K562 (cell line): Measurements from ENCODE around the gene CLDN25. TPM values are rescaled to one million over a fixed set of nuclear protein-coding genes. Genes with fewer than 3 reads are reported as not detected.

ENCODE experiments used
- CEBPG ChIP-seq, 3 experiments: fragments of 200-800 bp in 1 of 3; sonication (Bioruptor generic) in 1 of 3; sonication (generic) in 1 of 3; formaldehyde crosslinking in 1 of 3; IDR thresholded peaks in 2 of 3; conservative IDR thresholded peaks in 1 of 3; 2 replicates each; pipeline versions ENCODE4 v1.6.1 to v1.8.0; 2016 to 2022; ENCODE audit warnings: missing compliant biosample characterization in 2 of 3, missing genetic modification characterization in 2 of 3, mild to moderate bottlenecking in 1 of 3, missing genetic modification reagents in 1 of 3
- CHD4 ChIP-seq: fragments of 200-600 bp; sonication (generic); IDR thresholded peaks from 3 replicates; pipeline ENCODE4 v1.6.1; 2012; ENCODE audit warnings: low read depth, mild to moderate bottlenecking, mixed read lengths, low read length, inconsistent platforms; ENCODE audit not compliant: insufficient read depth, insufficient replicate concordance, poor library complexity, severe bottlenecking
- CTBP1 ChIP-seq: fragments of 450-650 bp; IDR thresholded peaks from 2 replicates; pipeline ENCODE4 v1.6.1; 2016; ENCODE audit warnings: borderline replicate concordance
- DIDO1 ChIP-seq: fragments of 450-650 bp; IDR thresholded peaks from 2 replicates; pipeline ENCODE4 v1.6.1; 2016; ENCODE audit warnings: low read depth, missing biosample characterization, missing genetic modification characterization
- FOXP1 ChIP-seq: sonication (generic); formaldehyde crosslinking; IDR thresholded peaks from 2 replicates; pipeline ENCODE4 v1.8.0; 2022; ENCODE audit warnings: mild to moderate bottlenecking, missing genetic modification reagents
- MEF2D ChIP-seq: conservative IDR thresholded peaks from 2 replicates; pipeline ENCODE4 v1.6.1; 2016; ENCODE audit warnings: low read depth, missing genetic modification characterization, missing compliant biosample characterization
- NR1H2 ChIP-seq: sonication (generic); formaldehyde crosslinking; IDR thresholded peaks from 2 replicates; pipeline ENCODE4 v1.4.0; 2020; ENCODE audit warnings: mild to moderate bottlenecking, missing genetic modification reagents
- PRMT5 ChIP-seq: sonication (generic); formaldehyde crosslinking; IDR thresholded peaks from 2 replicates; pipeline ENCODE4 v1.5.0; 2020; ENCODE audit warnings: missing genetic modification reagents
- PYGO2 ChIP-seq: fragments of 450-650 bp; IDR thresholded peaks from 2 replicates; pipeline ENCODE4 v1.6.1; 2016; ENCODE audit warnings: mild to moderate bottlenecking, missing genetic modification characterization, moderate library complexity, missing compliant biosample characterization
- RCOR1 ChIP-seq, 2 experiments: IDR thresholded peaks; 2 replicates each; pipeline ENCODE4 v1.6.1; 2012; ENCODE audit warnings: low read depth in 2 of 2, low read length in 2 of 2, borderline replicate concordance in 1 of 2, improper control_type of control experiment in 1 of 2
- SAFB ChIP-seq: fragments of 200-400 bp; formaldehyde crosslinking; IDR thresholded peaks from 2 replicates; pipeline ENCODE4 v1.6.1; 2017; ENCODE audit warnings: low read depth, low read length, borderline replicate concordance
- TBL1XR1 ChIP-seq, 2 experiments: IDR thresholded peaks; 2 replicates each; pipeline ENCODE4 v1.6.1; 2012; ENCODE audit warnings: improper control_type of control experiment in 2 of 2, low read length in 2 of 2, mild to moderate bottlenecking in 1 of 2
- TEAD4 ChIP-seq, 2 experiments: sonication (generic) in 1 of 2; formaldehyde crosslinking in 1 of 2; IDR thresholded peaks; 2 replicates each; pipeline versions ENCODE4 v1.6.1 to v1.8.0; 2012 to 2022; ENCODE audit warnings: borderline replicate concordance in 1 of 2, inconsistent platforms in 1 of 2, low read length in 1 of 2, mild to moderate bottlenecking in 1 of 2, missing genetic modification reagents in 1 of 2
- TFAM ChIP-seq: fragments of 250-450 bp; sonication (Bioruptor Pico); conservative IDR thresholded peaks from 2 replicates; pipeline ENCODE4 v1.5.0; 2021; ENCODE audit warnings: mild to moderate bottlenecking, moderate library complexity
- polyA plus RNA-seq, 8 experiments: library from polyadenylated mRNA; depleted of rRNA in 4 of 8; stranded (reverse) in 5 of 8; unstranded in 3 of 8; fragments of >200 nt; fragmentation: Nextera tagmentation in 2 of 8; fragmentation: Illumina TruSeq in 1 of 8; extraction: Ambion mirVana in 2 of 8; extraction: Trizol in 1 of 8; gene quantifications; 2 replicates each; pipeline versions ENCODE4 v1.2.1 to v1.2.3, GENCODE V29; 2011 to 2014; ENCODE audit warnings: inconsistent platforms in 1 of 8, missing spikeins in 1 of 8
- total RNA-seq, 7 experiments: library from RNA; depleted of rRNA in 6 of 7; stranded (reverse); fragments of >200 nt in 6 of 7; fragmentation: Illumina TruSeq in 2 of 7; extraction: Trizol in 2 of 7; gene quantifications; 2 replicates each; pipeline versions ENCODE4 v1.2.1 to v1.2.3, GENCODE V29; 2011 to 2021; ENCODE audit warnings: low replicate concordance in 1 of 7
- TF ChIP-seq, protein P1 (sequence below): sonication (generic); formaldehyde crosslinking; IDR thresholded peaks from 2 replicates; pipeline ENCODE4 v1.5.0; 2020; ENCODE audit warnings: missing genetic modification reagents
- TF ChIP-seq, protein P2 (sequence below): fragments of 250-450 bp; sonication (Bioruptor Pico); IDR thresholded peaks from 2 replicates; pipeline ENCODE4 v1.5.0; 2020; ENCODE audit warnings: mild to moderate bottlenecking, borderline replicate concordance
- TF ChIP-seq, protein P3 (sequence below): fragments of 450-650 bp; formaldehyde crosslinking; IDR thresholded peaks from 2 replicates; pipeline ENCODE4 v1.4.0; 2020; ENCODE audit warnings: mild to moderate bottlenecking, moderate library complexity
- TF ChIP-seq, protein P4 (sequence below): fragments of 250-450 bp; sonication (Bioruptor Pico); IDR thresholded peaks from 2 replicates; pipeline ENCODE4 v1.4.0; 2020; ENCODE audit warnings: mild to moderate bottlenecking
- TF ChIP-seq, protein P5 (sequence below): sonication (generic); formaldehyde crosslinking; IDR thresholded peaks from 2 replicates; pipeline ENCODE4 v1.9.0; 2022; ENCODE audit warnings: mild to moderate bottlenecking, missing genetic modification reagents

CLDN25 gene
- total and polyA plus RNA-seq, 9 of the 15 experiments (the other 6 are each of a cell fraction or from before 2014, with no cell fraction given) = not detected

DNA sequence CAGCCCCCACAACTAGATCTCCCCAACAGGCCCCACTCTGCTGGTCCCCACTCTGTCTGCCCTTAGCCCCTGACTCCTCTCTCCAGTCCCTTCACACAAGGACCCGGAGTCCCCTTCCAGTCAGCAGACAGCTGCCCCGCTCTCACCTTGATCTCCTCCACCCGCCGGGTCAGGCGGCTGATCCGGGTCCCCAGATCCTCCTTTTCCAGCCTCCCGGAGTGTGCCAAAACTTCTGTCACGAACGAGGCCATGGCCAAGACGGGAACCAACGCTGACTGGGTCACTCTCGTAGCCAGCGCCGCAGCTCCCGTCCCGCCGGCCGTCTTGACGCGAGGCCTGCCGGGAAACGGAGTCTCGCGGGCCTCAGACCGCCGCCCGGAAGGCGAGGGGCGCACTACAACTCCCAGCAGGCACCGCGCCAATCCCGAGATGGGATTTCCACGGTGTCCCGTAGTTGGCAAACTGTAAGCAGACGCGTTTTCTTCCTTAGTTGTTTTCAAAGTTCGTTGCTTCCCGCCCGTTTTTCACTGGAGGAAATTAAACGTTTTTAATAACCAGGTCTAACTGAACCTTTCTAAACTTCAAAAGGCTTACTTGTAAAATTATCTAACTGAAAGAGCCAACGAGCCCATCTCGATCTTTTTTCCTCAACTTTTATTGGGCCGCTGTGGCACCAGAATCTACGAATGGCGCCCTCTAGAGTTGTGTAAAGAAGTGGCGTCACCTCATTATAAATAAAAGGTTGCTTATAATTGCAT, 6.0 kb upstream of the CLDN25 start, which contains the start of gene ZW10 (continued):
- TF ChIP-seq, protein P1, sequence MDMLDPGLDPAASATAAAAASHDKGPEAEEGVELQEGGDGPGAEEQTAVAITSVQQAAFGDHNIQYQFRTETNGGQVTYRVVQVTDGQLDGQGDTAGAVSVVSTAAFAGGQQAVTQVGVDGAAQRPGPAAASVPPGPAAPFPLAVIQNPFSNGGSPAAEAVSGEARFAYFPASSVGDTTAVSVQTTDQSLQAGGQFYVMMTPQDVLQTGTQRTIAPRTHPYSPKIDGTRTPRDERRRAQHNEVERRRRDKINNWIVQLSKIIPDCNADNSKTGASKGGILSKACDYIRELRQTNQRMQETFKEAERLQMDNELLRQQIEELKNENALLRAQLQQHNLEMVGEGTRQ (CRISPR knock-in tag) = no peak
- TF ChIP-seq MEF2D (tag) (no peak), RCOR1 (IDR thresholded peaks at IDR 0.05; ENCODE audit: borderline replicate concordance in 1 of 2, low read depth in 2 of 2, low read length in 2 of 2) (peak in 1 of 2 experiments; percentile 45; a peak in 2 of 4 replicates), DIDO1 (tag) (peak; percentile 73; the same call in 1 of the 2 replicates), CHD4 (no peak), PYGO2 (tag) (no peak), CTBP1 (no peak; the same call in 1 of the 2 replicates), FOXP1 (no peak), PRMT5 (CRISPR knock-in tag) (no peak), CEBPG (CRISPR knock-in tag; IDR thresholded peaks at IDR 0.05) (no peak; the same call in 1 of the 2 replicates), CEBPG (tag; conservative IDR thresholded peaks at IDR 0.05 in 1 of 2, IDR thresholded peaks at IDR 0.05 in 1 of 2) (no peak; a peak in 2 of 4 replicates), TEAD4 (IDR thresholded peaks at IDR 0.05; ENCODE audit: low read length) (0 out of 2 replicates have a peak, but pooled peaks have one; percentile 15), TEAD4 (CRISPR knock-in tag; IDR thresholded peaks at IDR 0.05; ENCODE audit: borderline replicate concordance) (no peak), TFAM (no peak), SAFB (no peak), TBL1XR1 (IDR thresholded peaks at IDR 0.05; ENCODE audit: low read length in 2 of 2) (no peak), NR1H2 (CRISPR knock-in tag) (no peak)
- TF ChIP-seq, protein P2, sequence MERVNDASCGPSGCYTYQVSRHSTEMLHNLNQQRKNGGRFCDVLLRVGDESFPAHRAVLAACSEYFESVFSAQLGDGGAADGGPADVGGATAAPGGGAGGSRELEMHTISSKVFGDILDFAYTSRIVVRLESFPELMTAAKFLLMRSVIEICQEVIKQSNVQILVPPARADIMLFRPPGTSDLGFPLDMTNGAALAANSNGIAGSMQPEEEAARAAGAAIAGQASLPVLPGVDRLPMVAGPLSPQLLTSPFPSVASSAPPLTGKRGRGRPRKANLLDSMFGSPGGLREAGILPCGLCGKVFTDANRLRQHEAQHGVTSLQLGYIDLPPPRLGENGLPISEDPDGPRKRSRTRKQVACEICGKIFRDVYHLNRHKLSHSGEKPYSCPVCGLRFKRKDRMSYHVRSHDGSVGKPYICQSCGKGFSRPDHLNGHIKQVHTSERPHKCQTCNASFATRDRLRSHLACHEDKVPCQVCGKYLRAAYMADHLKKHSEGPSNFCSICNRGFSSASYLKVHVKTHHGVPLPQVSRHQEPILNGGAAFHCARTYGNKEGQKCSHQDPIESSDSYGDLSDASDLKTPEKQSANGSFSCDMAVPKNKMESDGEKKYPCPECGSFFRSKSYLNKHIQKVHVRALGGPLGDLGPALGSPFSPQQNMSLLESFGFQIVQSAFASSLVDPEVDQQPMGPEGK = no peak
- TF ChIP-seq, protein P3, sequence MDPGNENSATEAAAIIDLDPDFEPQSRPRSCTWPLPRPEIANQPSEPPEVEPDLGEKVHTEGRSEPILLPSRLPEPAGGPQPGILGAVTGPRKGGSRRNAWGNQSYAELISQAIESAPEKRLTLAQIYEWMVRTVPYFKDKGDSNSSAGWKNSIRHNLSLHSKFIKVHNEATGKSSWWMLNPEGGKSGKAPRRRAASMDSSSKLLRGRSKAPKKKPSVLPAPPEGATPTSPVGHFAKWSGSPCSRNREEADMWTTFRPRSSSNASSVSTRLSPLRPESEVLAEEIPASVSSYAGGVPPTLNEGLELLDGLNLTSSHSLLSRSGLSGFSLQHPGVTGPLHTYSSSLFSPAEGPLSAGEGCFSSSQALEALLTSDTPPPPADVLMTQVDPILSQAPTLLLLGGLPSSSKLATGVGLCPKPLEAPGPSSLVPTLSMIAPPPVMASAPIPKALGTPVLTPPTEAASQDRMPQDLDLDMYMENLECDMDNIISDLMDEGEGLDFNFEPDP (CRISPR knock-in tag) = no peak
- TF ChIP-seq, protein P4, sequence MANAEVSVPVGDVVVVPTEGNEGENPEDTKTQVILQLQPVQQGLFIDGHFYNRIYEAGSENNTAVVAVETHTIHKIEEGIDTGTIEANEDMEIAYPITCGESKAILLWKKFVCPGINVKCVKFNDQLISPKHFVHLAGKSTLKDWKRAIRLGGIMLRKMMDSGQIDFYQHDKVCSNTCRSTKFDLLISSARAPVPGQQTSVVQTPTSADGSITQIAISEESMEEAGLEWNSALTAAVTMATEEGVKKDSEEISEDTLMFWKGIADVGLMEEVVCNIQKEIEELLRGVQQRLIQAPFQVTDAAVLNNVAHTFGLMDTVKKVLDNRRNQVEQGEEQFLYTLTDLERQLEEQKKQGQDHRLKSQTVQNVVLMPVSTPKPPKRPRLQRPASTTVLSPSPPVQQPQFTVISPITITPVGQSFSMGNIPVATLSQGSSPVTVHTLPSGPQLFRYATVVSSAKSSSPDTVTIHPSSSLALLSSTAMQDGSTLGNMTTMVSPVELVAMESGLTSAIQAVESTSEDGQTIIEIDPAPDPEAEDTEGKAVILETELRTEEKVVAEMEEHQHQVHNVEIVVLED (CRISPR knock-in tag) = peak; percentile 75
- TF ChIP-seq, protein P5, sequence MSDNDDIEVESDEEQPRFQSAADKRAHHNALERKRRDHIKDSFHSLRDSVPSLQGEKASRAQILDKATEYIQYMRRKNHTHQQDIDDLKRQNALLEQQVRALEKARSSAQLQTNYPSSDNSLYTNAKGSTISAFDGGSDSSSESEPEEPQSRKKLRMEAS = peak; percentile 40; the same call in 1 of the 2 replicates
